Suprapubic skin (tissue), 4 donors: ENCODE data around the gene PSENEN. TPM values are rescaled to one million over a fixed set of nuclear protein-coding genes. Genes with fewer than 3 reads are reported as not detected.

Source experiments
- DNase-seq, 2 donors: peaks; one replicate each; pipeline ENCODE4 v3.0.0-alpha.2; 2019; ENCODE audit warnings: low spot score in 2 of 2
- H3K27ac ChIP-seq: fragments of 200-600 bp; sonication (generic); one replicate; pipeline ENCODE4 v1.5.1; 2019
- H3K27me3 ChIP-seq: fragments of 200-600 bp; sonication (generic); one replicate; pipeline ENCODE4 v1.5.1; 2019
- H3K36me3 ChIP-seq: fragments of 200-600 bp; sonication (generic); one replicate; pipeline ENCODE4 v1.5.1; 2019
- H3K4me1 ChIP-seq: fragments of 200-600 bp; sonication (generic); one replicate; pipeline ENCODE4 v1.5.1; 2019
- H3K4me3 ChIP-seq: fragments of 200-600 bp; sonication (generic); one replicate; pipeline ENCODE4 v1.5.1; 2019; ENCODE audit warnings: mild to moderate bottlenecking
- H3K9me3 ChIP-seq: fragments of 200-600 bp; sonication (generic); one replicate; pipeline ENCODE4 v1.5.1; 2019
- EP300 ChIP-seq: sonication (generic); formaldehyde crosslinking; IDR thresholded peaks from one replicate; pipeline ENCODE4 v1.6.1; 2017; ENCODE audit warnings: antibody characterized with exemption
- POLR2A ChIP-seq, 2 donors: fragments of 450-650 bp; IDR thresholded peaks; one replicate each; pipeline ENCODE4 v1.6.1; 2017; ENCODE audit warnings: antibody characterized with exemption in 2 of 2, mild to moderate bottlenecking in 2 of 2, moderate library complexity in 2 of 2
- POLR2AphosphoS5 ChIP-seq, 3 donors: sonication (generic); formaldehyde crosslinking; IDR thresholded peaks; one replicate each; pipeline ENCODE4 v1.6.1; 2017; ENCODE audit warnings: antibody characterized with exemption in 3 of 3
- WGBS: methylation state at CpG from one replicate; pipeline ENCODE4 v1.1.5; 2018; 5-methylcytosine and 5-hydroxymethylcytosine counted together
- total RNA-seq, 4 donors: library from RNA; depleted of rRNA; stranded (reverse); fragments of >200 nt; gene quantifications; one replicate each; pipeline ENCODE4 v1.1.0, GENCODE V29; 2016
- TF ChIP-seq, protein P1 (sequence below), 2 donors: fragments of 200-600 bp in 1 of 2; fragments of 450-650 bp in 1 of 2; sonication (generic) in 1 of 2; IDR thresholded peaks; one replicate each; pipeline ENCODE4 v1.5.1; 2016 to 2019; ENCODE audit warnings: antibody characterized with exemption in 2 of 2, mild to moderate bottlenecking in 1 of 2, moderate library complexity in 1 of 2

The PSENEN gene
- total RNA-seq, 4 donors from 2014 or later = 27.1 to 57.2 (median 42.4) TPM

DNA sequence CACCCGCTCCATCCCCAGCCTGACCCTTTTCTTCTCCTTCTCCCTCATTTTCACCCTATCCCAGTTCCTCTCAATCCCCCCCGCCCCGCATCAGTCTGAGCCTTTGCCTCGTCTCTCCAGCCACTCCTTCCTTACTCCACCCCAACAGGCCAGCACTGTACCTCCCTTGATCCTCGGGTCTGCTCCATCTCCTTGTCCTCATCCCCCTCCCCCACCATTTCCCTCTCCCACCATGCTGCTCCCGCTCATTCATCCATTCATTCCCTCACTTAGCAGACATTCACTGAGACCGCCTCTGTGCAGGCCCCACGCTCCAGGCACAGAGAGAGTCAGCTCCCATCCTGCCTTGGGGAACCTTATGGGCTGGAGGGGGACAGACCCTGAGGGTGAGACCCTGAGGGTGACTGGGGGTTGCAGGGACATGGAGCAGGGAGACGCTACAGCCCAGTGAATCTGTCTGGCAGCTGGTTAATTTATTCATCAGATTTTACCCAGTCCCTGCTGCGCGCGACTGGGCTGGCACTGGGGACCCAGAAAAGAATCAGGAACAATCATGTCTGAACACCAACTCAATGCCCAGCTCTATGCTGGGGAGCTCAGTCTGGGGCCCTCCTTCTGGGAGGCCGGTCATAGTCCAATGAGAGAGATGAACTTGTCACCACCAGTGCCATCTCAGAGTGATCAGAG lies 30.8 kb downstream of the PSENEN start:
- no peaks in the 10 kb centered on the region for H3K27me3 ChIP-seq
- TF ChIP-seq, protein P1, sequence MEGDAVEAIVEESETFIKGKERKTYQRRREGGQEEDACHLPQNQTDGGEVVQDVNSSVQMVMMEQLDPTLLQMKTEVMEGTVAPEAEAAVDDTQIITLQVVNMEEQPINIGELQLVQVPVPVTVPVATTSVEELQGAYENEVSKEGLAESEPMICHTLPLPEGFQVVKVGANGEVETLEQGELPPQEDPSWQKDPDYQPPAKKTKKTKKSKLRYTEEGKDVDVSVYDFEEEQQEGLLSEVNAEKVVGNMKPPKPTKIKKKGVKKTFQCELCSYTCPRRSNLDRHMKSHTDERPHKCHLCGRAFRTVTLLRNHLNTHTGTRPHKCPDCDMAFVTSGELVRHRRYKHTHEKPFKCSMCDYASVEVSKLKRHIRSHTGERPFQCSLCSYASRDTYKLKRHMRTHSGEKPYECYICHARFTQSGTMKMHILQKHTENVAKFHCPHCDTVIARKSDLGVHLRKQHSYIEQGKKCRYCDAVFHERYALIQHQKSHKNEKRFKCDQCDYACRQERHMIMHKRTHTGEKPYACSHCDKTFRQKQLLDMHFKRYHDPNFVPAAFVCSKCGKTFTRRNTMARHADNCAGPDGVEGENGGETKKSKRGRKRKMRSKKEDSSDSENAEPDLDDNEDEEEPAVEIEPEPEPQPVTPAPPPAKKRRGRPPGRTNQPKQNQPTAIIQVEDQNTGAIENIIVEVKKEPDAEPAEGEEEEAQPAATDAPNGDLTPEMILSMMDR (IDR thresholded peaks at IDR 0.05) = no peak
- no peak for TF ChIP-seq EP300
- no peak for TF ChIP-seq POLR2AphosphoS5 (IDR thresholded peaks at IDR 0.05)
- no peak for TF ChIP-seq POLR2A (IDR thresholded peaks at IDR 0.05)
- 50% methylated on average over 13 of the region's 13 CpGs for WGBS
- peaks cover 18% of the 10 kb centered on the region for H3K4me1 ChIP-seq
- DNase-seq = peak in 1 of 2 donors; percentile 57
- peaks cover 18% of the 10 kb centered on the region for H3K36me3 ChIP-seq
- H3K4me3 ChIP-seq = peak overlapping the region; percentile 86
- H3K27ac ChIP-seq = no peak overlapping the region
- H3K9me3 ChIP-seq = no peaks in the 10 kb centered on the region

DNA sequence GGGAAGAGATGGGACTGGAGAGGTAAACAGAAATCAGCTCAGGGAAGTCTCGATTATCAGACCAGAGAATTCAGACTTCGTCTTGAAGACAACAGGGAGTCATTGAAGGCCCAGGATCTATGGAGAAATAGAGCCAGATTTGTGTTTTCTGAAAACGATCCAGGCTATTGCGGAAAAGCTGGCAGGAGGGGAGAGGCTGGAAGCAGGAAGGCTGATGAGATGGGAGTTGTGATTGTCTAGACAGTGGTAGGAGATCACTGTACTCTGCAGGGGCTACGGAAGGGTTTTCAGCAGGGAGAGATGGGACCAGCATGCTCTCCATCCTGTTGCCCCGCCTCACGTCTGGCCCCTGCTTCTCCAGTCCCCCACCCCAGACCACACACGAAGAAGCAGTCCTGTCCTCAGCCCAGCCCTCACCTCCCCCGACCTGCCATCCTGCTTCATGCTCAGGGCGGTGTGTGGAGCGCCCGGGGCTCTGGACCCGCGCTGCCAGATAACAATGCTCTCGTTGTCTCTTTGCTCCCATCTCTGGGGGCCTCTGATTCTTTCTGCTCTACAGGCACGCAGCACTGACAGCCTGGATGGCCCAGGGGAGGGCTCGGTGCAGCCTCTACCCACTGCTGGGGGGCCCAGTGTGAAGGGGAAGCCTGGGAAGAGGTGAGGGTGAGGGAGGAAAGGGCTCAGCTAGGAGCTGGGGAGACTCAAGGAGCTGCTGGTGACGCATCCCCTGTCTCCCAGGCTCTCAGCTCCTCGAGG lies 31.8 kb downstream of the PSENEN start:
- H3K9me3 ChIP-seq = no peaks in the 10 kb centered on the region
- H3K4me3 ChIP-seq = no peak overlapping the region
- DNase-seq = peak in 1 of 2 donors; percentile 48
- no peaks in the 10 kb centered on the region for H3K27me3 ChIP-seq
- H3K4me1 ChIP-seq = peaks cover 18% of the 10 kb centered on the region
- H3K36me3 ChIP-seq = peaks cover 29% of the 10 kb centered on the region
- no peak overlapping the region for H3K27ac ChIP-seq
- no peak for TF ChIP-seq EP300
- no peak for TF ChIP-seq POLR2A (IDR thresholded peaks at IDR 0.05)
- TF ChIP-seq POLR2AphosphoS5 (IDR thresholded peaks at IDR 0.05) = no peak
- TF ChIP-seq, protein P1 (IDR thresholded peaks at IDR 0.05) = no peak
- 72% methylated on average over 18 of the region's 19 CpGs for WGBS

DNA sequence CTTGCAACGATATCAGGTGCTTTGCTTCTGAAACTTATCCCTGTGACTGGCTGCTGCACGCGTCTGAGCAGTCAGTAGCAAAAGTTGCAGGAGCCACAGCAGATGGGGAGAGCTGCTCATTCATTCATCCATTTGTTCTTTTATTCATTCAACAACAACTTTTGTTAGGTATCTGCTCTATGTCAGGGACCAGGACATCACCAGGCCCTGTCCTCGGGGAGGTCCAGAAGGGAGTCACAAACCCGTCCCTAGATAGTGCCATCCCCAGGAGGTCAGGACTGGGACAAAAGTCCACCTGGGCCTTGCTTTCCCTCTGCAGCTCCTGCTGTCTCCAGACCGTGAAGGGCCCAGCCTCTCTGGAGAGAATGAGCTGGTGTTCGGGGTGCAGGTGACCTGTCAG lies 32.5 kb downstream of the PSENEN start:
- WGBS = 96% methylated on average over 7 of the region's 7 CpGs
- no peak for TF ChIP-seq EP300
- no peak for TF ChIP-seq POLR2AphosphoS5 (IDR thresholded peaks at IDR 0.05)
- TF ChIP-seq POLR2A (IDR thresholded peaks at IDR 0.05) = no peak
- TF ChIP-seq, protein P1 (IDR thresholded peaks at IDR 0.05) = no peak
- no peak overlapping the region for H3K4me3 ChIP-seq
- no peaks in the 10 kb centered on the region for H3K27me3 ChIP-seq
- peaks cover 18% of the 10 kb centered on the region for H3K4me1 ChIP-seq
- peaks cover 34% of the 10 kb centered on the region for H3K36me3 ChIP-seq
- no peaks in the 10 kb centered on the region for H3K9me3 ChIP-seq
- no peak overlapping the region for H3K27ac ChIP-seq
- DNase-seq = peak in 1 of 2 donors; percentile 52

DNA sequence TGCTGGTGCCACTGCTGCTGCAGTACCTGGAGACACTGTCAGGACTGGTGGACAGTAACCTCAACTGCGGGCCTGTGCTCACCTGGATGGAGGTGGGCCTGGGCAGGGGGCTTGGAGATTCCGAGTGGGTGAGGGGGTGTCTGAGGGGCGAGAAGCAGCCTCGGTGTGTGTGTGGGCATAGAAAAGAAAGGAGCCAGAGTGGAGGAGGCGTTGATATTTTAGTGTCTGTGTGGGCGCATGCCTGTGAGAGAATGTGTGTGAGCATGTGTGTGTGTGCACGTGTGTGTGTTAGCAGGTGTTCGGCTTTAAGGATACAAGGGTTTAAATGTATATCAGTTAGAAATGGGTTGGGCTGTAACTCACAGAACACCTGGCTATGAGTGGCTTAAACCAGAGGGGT lies 33.6 kb downstream of the PSENEN start:
- peaks cover 34% of the 10 kb centered on the region for H3K36me3 ChIP-seq
- DNase-seq = no peak
- H3K27me3 ChIP-seq = no peaks in the 10 kb centered on the region

More for the DNA sequence above, 33.6 kb downstream of the PSENEN start:
- H3K4me3 ChIP-seq = no peak overlapping the region
- no peak for TF ChIP-seq EP300
- TF ChIP-seq POLR2AphosphoS5 (IDR thresholded peaks at IDR 0.05) = no peak
- TF ChIP-seq POLR2A (IDR thresholded peaks at IDR 0.05) = no peak
- TF ChIP-seq, protein P1 (IDR thresholded peaks at IDR 0.05) = no peak
- H3K27ac ChIP-seq = no peak overlapping the region
- WGBS = 90% methylated on average over 8 of the region's 8 CpGs
- H3K4me1 ChIP-seq = peaks cover 18% of the 10 kb centered on the region
- no peaks in the 10 kb centered on the region for H3K9me3 ChIP-seq
